GM10266 (cell line): Measurements from ENCODE around the gene YES1.
"Not testable (repeated sequence)": the region's sequence is repeated elsewhere in the genome, so short reads cannot be mapped to it uniquely, and the experiment has no call there.

Experiments used
- DNase-seq: peaks from one replicate; pipeline ENCODE4 v3.0.0; 2012; ENCODE audit errors: extremely low spot score
- CTCF ChIP-seq: IDR thresholded peaks from 2 replicates; pipeline ENCODE4 v1.5.1; 2012; ENCODE audit warnings: mild to moderate bottlenecking, low read depth; ENCODE audit not compliant: control insufficient read depth, insufficient read depth; ENCODE audit errors: missing control alignments

Gene YES1

GRCh38 chr18:744832-745597, 67.0 kb downstream of the YES1 start:
- no peak for DNase-seq
- TF ChIP-seq CTCF, result no peak

- DNase-seq, result peak; percentile 57
- TF ChIP-seq CTCF, result peak; percentile 63
Measured at GRCh38 chr18:741931-742512, 70.0 kb downstream of the YES1 start.

GRCh38 chr18:732371-732770, 79.7 kb downstream of the YES1 start:
- no peak for TF ChIP-seq CTCF
- no peak for DNase-seq

- DNase-seq, result no peak
- TF ChIP-seq CTCF, result no peak
Measured at GRCh38 chr18:731185-731584, 80.9 kb downstream of the YES1 start.

GRCh38 chr18:730692-731091, 81.3 kb downstream of the YES1 start:
- TF ChIP-seq CTCF, result no peak
- no peak for DNase-seq

- DNase-seq, result not testable (repeated sequence)
- TF ChIP-seq CTCF, result peak; percentile 3
Measured at GRCh38 chr18:730120-730519, 81.9 kb downstream of the YES1 start.

GRCh38 chr18:725646-726045, 86.4 kb downstream of the YES1 start:
- no peak for TF ChIP-seq CTCF
- no peak for DNase-seq
